NCI-H2227 (cell line): ENCODE data around the gene JMY.

Experiments used
- DNase-seq: peaks from one replicate; lab custom pipeline; 2025; ENCODE audit not compliant: unreplicated experiment; lab: John Stamatoyannopoulos, UW

The JMY gene

GRCh38 chr5:79285285-79285684, 49.4 kb downstream of the JMY start:
- no peak for DNase-seq

GRCh38 chr5:79285833-79286232, 49.9 kb downstream of the JMY start:
- no peak for DNase-seq

- no peak for DNase-seq
These were observed 51.4 kb downstream of the JMY start for GRCh38 chr5:79287380-79287779.

GRCh38 chr5:79287907-79288306, 52.0 kb downstream of the JMY start:
- DNase-seq, result no peak

- DNase-seq, result no peak
These were observed 59.1 kb downstream of the JMY start for GRCh38 chr5:79295029-79295428.

GRCh38 chr5:79297661-79298060, 61.7 kb downstream of the JMY start:
- DNase-seq, result no peak

- DNase-seq, result no peak
These were observed 65.2 kb downstream of the JMY start for GRCh38 chr5:79301046-79301712.

GRCh38 chr5:79302454-79302853, 66.5 kb downstream of the JMY start:
- DNase-seq, result no peak

- no peak for DNase-seq
These were observed 69.8 kb downstream of the JMY start for GRCh38 chr5:79305706-79306105.

- no peak for DNase-seq
These were observed 83.1 kb downstream of the JMY start for GRCh38 chr5:79318935-79319614.

- no peak for DNase-seq
These were observed 93.5 kb downstream of the JMY start for GRCh38 chr5:79329453-79329852.

- no peak for DNase-seq
These were observed 94.1 kb downstream of the JMY start for GRCh38 chr5:79330071-79330470.

- no peak for DNase-seq
These were observed 98.1 kb downstream of the JMY start for GRCh38 chr5:79333852-79334557.

GRCh38 chr5:79346420-79346824, 110.5 kb downstream of the JMY start:
- DNase-seq, result no peak

GRCh38 chr5:79349047-79349446, 113.1 kb downstream of the JMY start:
- no peak for DNase-seq

- no peak for DNase-seq
These were observed 114.0 kb downstream of the JMY start for GRCh38 chr5:79349881-79350280.

- DNase-seq, result no peak
These were observed 121.5 kb downstream of the JMY start for GRCh38 chr5:79357398-79357797.
